Measurements from ENCODE around the gene KIFC3.
"Not testable (repeated sequence)": the region's sequence is repeated elsewhere in the genome, so short reads cannot be mapped to it uniquely, and the experiment has no call there.

The KIFC3 gene

GRCh38 chr16:57786632-57787518 lies 15.4 kb downstream of the KIFC3 start:
- Mint-ChIP-seq H3K9me3 (no peaks in the 10 kb centered on the region), H3K36me3 (no peaks in the 10 kb centered on the region), H3K27ac (no peak overlapping the region), H3K4me1 (no peaks in the 10 kb centered on the region), H3K4me3 (no peak overlapping the region)
- DNase-seq (ENCODE audit: low spot score in 2 of 2) (no peak), ATAC-seq (no peak)

DNA sequence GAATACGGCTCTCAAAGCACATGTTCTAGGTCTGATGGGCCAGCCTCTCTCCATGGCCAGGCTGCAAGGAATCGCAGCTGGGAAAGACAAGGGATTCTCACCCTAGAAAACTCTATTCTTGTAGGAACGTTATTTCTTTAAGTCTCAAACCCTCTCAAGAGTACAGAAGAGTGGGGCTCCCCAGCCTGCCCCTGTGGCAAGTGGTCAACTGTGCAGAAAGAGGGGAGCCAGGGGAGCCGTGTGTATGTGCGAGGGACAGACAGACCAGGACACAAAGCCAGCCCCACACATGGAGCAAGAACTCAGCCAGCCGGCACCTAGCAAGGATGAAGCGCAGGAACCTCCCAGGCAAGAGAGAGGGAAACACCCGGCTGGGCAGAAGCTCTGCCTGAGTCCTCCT lies 16.4 kb downstream of the KIFC3 start:
- no peak overlapping the region for H3K4me3 Mint-ChIP-seq
- ATAC-seq (no peak), DNase-seq (ENCODE audit: low spot score in 2 of 2) (no peak)
- H3K27ac Mint-ChIP-seq, result no peak overlapping the region
- no peaks in the 10 kb centered on the region for H3K36me3 Mint-ChIP-seq
- H3K4me1 Mint-ChIP-seq, result no peaks in the 10 kb centered on the region
- H3K9me3 Mint-ChIP-seq, result no peaks in the 10 kb centered on the region

DNA sequence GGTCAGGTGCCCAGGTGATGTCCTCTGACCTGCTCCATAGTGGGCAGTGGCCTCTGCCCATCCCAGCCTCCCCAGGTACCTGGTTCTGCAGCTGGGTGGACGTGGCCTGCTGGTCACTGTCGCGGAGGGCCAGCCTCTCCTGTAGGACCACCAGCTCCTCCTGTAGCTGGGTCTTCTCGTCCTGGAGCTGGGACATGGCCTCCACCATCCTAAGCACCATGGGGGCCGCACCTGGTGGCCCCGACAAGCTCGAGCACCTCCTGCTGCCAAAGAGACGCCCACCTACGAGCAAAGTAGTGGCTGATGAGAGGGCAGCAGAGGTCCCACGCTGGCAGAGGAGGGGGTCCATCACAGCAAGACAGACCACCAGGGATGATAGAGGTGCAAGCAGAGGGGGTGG lies 16.9 kb downstream of the KIFC3 start:
- Mint-ChIP-seq H3K36me3 (no peaks in the 10 kb centered on the region), H3K4me3 (no peak overlapping the region), H3K4me1 (no peaks in the 10 kb centered on the region), H3K27ac (no peak overlapping the region), H3K9me3 (no peaks in the 10 kb centered on the region)
- DNase-seq (ENCODE audit: low spot score in 2 of 2) (no peak), ATAC-seq (no peak)

- Mint-ChIP-seq H3K27ac (no peak overlapping the region), H3K4me3 (no peak overlapping the region), H3K9me3 (no peaks in the 10 kb centered on the region), H3K4me1 (no peaks in the 10 kb centered on the region), H3K36me3 (no peaks in the 10 kb centered on the region)
- no peak for ATAC-seq
- no peak for DNase-seq (ENCODE audit: low spot score in 2 of 2)
Measured at GRCh38 chr16:57784334-57784733, 18.0 kb downstream of the KIFC3 start.

GRCh38 chr16:57783883-57784282 lies 18.4 kb downstream of the KIFC3 start:
- ATAC-seq (no peak), DNase-seq (ENCODE audit: low spot score in 2 of 2) (no peak)
- no peak overlapping the region for H3K4me3 Mint-ChIP-seq
- H3K9me3 Mint-ChIP-seq, result no peaks in the 10 kb centered on the region
- H3K4me1 Mint-ChIP-seq, result no peaks in the 10 kb centered on the region
- H3K27ac Mint-ChIP-seq, result no peak overlapping the region
- no peaks in the 10 kb centered on the region for H3K36me3 Mint-ChIP-seq

GRCh38 chr16:57783116-57783515 lies 19.2 kb downstream of the KIFC3 start:
- Mint-ChIP-seq H3K27ac (no peak overlapping the region), H3K4me1 (no peaks in the 10 kb centered on the region), H3K36me3 (no peaks in the 10 kb centered on the region), H3K9me3 (no peaks in the 10 kb centered on the region), H3K4me3 (no peak overlapping the region)
- DNase-seq (ENCODE audit: low spot score in 2 of 2) (no peak), ATAC-seq (no peak)

DNA sequence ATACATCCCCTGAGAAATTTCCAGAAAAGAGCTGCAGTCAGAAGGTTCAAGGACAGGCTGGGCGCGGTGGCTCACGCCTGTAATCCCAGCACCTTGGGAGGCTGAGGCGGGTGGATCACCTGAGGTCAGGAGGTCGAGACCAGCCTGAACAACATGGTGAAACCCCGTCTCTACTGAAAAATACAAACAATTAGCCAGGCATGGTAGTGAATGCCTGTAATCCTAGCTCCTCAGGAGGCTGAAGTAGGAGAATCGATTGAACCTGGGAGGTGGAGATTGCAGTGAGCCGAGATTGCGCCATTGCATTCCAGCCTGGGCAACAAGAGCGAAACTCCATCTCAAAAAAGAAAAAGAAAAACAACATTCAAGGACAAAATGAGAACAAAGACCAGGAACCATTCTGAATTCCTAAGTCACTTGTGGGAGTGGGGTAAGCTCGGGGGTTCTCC lies 19.7 kb downstream of the KIFC3 start:
- not testable (repeated sequence) for ATAC-seq; DNase-seq (ENCODE audit: low spot score in 2 of 2); H3K4me3 Mint-ChIP-seq; H3K4me1 Mint-ChIP-seq; H3K9me3 Mint-ChIP-seq; H3K36me3 Mint-ChIP-seq
- peak overlapping the region; percentile 36 for H3K27ac Mint-ChIP-seq

- Mint-ChIP-seq H3K4me3 (no peak overlapping the region), H3K4me1 (no peaks in the 10 kb centered on the region), H3K27ac (peak overlapping the region; percentile 36), H3K36me3 (no peaks in the 10 kb centered on the region), H3K9me3 (no peaks in the 10 kb centered on the region)
- DNase-seq (ENCODE audit: low spot score in 2 of 2) (no peak), ATAC-seq (no peak)
Measured at GRCh38 chr16:57781741-57782606, 20.3 kb downstream of the KIFC3 start.

GRCh38 chr16:57781349-57781740 lies 20.9 kb downstream of the KIFC3 start:
- no peak overlapping the region for H3K27ac Mint-ChIP-seq
- H3K9me3 Mint-ChIP-seq, result no peaks in the 10 kb centered on the region
- no peak for ATAC-seq
- DNase-seq (ENCODE audit: low spot score in 2 of 2), result no peak
- no peak overlapping the region for H3K4me3 Mint-ChIP-seq
- no peaks in the 10 kb centered on the region for H3K36me3 Mint-ChIP-seq
- H3K4me1 Mint-ChIP-seq, result no peaks in the 10 kb centered on the region

- not testable (repeated sequence) for DNase-seq (ENCODE audit: low spot score in 2 of 2); ATAC-seq; H3K4me3 Mint-ChIP-seq; H3K27ac Mint-ChIP-seq; H3K4me1 Mint-ChIP-seq; H3K9me3 Mint-ChIP-seq; H3K36me3 Mint-ChIP-seq
Measured at GRCh38 chr16:57779836-57780235, 22.5 kb downstream of the KIFC3 start.

GRCh38 chr16:57778658-57779057 lies 23.6 kb downstream of the KIFC3 start:
- Mint-ChIP-seq H3K9me3 (no peaks in the 10 kb centered on the region), H3K36me3 (no peaks in the 10 kb centered on the region), H3K27ac (no peak overlapping the region), H3K4me3 (no peak overlapping the region), H3K4me1 (no peaks in the 10 kb centered on the region)
- ATAC-seq (no peak), DNase-seq (ENCODE audit: low spot score in 2 of 2) (no peak)

GRCh38 chr16:57775661-57776469 lies 26.4 kb downstream of the KIFC3 start:
- H3K36me3 Mint-ChIP-seq, result no peaks in the 10 kb centered on the region
- no peak overlapping the region for H3K27ac Mint-ChIP-seq
- H3K4me1 Mint-ChIP-seq, result no peaks in the 10 kb centered on the region
- peak; percentile 42 for ATAC-seq
- no peaks in the 10 kb centered on the region for H3K9me3 Mint-ChIP-seq
- H3K4me3 Mint-ChIP-seq, result no peak overlapping the region
- no peak for DNase-seq (ENCODE audit: low spot score in 2 of 2)

DNA sequence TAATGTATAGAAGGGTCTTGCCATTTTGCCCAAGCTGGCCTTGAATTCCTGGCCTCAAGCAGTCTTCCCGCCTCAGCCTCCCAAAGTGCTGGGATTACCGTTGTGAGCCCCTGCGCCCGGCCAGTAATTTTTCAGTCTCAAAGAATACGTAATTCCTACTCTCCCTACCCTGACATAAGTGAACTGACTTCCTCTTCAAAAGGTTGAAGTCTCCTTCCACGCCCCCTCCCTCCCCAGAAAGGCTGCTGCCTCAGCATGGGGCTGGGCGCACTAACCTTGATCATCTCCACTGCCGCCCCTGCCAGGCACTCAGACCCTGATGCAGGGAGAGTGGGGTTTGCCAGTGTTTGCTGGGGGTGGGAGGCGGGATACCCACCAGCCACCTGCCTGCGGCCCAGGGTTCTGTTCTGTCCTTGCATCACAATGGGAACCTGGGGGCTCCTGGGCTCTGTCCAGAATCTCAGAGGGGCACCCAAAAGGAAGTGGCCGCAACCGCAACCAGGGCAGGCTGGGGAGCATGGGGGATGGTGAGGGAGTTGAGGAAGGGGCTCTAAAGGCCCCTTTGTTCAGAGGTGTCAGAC lies 27.5 kb downstream of the KIFC3 start:
- DNase-seq (ENCODE audit: low spot score in 2 of 2), result no peak
- Mint-ChIP-seq H3K4me1 (no peaks in the 10 kb centered on the region), H3K4me3 (no peak overlapping the region), H3K27ac (no peak overlapping the region), H3K9me3 (no peaks in the 10 kb centered on the region), H3K36me3 (no peaks in the 10 kb centered on the region)
- no peak for ATAC-seq

- ATAC-seq (no peak), DNase-seq (ENCODE audit: low spot score in 2 of 2) (no peak)
- no peaks in the 10 kb centered on the region for H3K4me1 Mint-ChIP-seq
- no peak overlapping the region for H3K27ac Mint-ChIP-seq
- no peaks in the 10 kb centered on the region for H3K36me3 Mint-ChIP-seq
- no peak overlapping the region for H3K4me3 Mint-ChIP-seq
- no peaks in the 10 kb centered on the region for H3K9me3 Mint-ChIP-seq
Measured at GRCh38 chr16:57773655-57774295, 28.5 kb downstream of the KIFC3 start.

Data from stimulated activated effector memory CD8-positive, alpha-beta T cell treated with anti-CD3 and anti-CD28 coated beads, Interleukin-12 subunit alpha, Interleukin-12 subunit beta, amount 100 ng/mL, for 72 hours (primary cell).